ENCODE results near the gene RAB11FIP2. TPM values are rescaled to one million over a fixed set of nuclear protein-coding genes. Genes with fewer than 3 reads are reported as not detected.

The RAB11FIP2 gene
- total RNA-seq, 1 donor, result 38.7 TPM

GRCh38 chr10:118035354-118036005, 11.3 kb downstream of the RAB11FIP2 start:
- Histone ChIP-seq H3K79me2 (ENCODE audit: insufficient read depth, low read length) (peaks cover 15% of the 10 kb centered on the region), H3K4me2 (ENCODE audit: insufficient read depth, low read length) (no peak overlapping the region), H3K27ac (ENCODE audit: low read depth, low read length) (no peak overlapping the region), H3K36me3 (ENCODE audit: insufficient read depth, low read length) (peaks cover 4% of the 10 kb centered on the region), H3K4me3 (ENCODE audit: insufficient read depth, low read length) (no peak overlapping the region), H4K20me1 (ENCODE audit: insufficient read depth, low read length) (no peaks in the 10 kb centered on the region), H3K9me3 (ENCODE audit: low read depth, low read length) (no peaks in the 10 kb centered on the region), H3K27me3 (ENCODE audit: insufficient read depth, low read length) (no peaks in the 10 kb centered on the region), H2AFZ (ENCODE audit: low read length) (no peak overlapping the region), H3K4me1 (ENCODE audit: insufficient read depth, low read length) (peaks cover 12% of the 10 kb centered on the region)
- DNase-seq (ENCODE audit: insufficient read length, low spot score, missing footprints), result peak; percentile 3
- TF ChIP-seq, protein P1, sequence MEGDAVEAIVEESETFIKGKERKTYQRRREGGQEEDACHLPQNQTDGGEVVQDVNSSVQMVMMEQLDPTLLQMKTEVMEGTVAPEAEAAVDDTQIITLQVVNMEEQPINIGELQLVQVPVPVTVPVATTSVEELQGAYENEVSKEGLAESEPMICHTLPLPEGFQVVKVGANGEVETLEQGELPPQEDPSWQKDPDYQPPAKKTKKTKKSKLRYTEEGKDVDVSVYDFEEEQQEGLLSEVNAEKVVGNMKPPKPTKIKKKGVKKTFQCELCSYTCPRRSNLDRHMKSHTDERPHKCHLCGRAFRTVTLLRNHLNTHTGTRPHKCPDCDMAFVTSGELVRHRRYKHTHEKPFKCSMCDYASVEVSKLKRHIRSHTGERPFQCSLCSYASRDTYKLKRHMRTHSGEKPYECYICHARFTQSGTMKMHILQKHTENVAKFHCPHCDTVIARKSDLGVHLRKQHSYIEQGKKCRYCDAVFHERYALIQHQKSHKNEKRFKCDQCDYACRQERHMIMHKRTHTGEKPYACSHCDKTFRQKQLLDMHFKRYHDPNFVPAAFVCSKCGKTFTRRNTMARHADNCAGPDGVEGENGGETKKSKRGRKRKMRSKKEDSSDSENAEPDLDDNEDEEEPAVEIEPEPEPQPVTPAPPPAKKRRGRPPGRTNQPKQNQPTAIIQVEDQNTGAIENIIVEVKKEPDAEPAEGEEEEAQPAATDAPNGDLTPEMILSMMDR (IDR thresholded peaks at IDR 0.05; ENCODE audit: extremely low read depth, low read depth, low read length), result no peak

DNA sequence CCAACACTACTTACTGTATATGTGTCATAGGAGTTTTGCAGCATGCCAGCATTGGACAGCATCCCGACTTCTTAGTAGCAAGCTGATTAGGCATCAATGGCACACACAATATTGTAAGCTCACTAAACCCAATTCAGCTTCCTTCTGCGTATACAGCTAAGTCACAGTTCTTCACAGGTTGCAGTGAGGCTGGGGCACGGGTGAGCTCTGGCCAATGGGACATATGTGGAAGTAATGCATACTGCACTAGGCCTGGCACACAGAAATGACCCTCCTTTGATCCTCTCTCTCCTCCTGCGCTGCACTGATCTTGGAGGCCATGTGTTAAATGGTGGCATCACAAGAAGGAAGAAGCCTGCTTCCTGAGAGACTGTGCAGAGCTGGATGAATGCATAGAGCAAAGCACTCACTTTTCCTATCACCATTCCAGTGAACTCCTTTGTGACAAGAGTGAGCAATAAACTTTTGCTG, 11.9 kb downstream of the RAB11FIP2 start:
- no peak overlapping the region for H3K27ac ChIP-seq (ENCODE audit: low read depth, low read length)
- no peak overlapping the region for H2AFZ ChIP-seq (ENCODE audit: low read length)
- peaks cover 11% of the 10 kb centered on the region for H3K4me1 ChIP-seq (ENCODE audit: insufficient read depth, low read length)
- no peak overlapping the region for H3K4me2 ChIP-seq (ENCODE audit: insufficient read depth, low read length)
- H3K27me3 ChIP-seq (ENCODE audit: insufficient read depth, low read length), result no peaks in the 10 kb centered on the region
- DNase-seq (ENCODE audit: insufficient read length, low spot score, missing footprints), result no peak
- peaks cover 4% of the 10 kb centered on the region for H3K36me3 ChIP-seq (ENCODE audit: insufficient read depth, low read length)
- peaks cover 9% of the 10 kb centered on the region for H3K79me2 ChIP-seq (ENCODE audit: insufficient read depth, low read length)
- TF ChIP-seq, protein P1 (IDR thresholded peaks at IDR 0.05; ENCODE audit: extremely low read depth, low read depth, low read length), result no peak
- H4K20me1 ChIP-seq (ENCODE audit: insufficient read depth, low read length), result no peaks in the 10 kb centered on the region
- no peaks in the 10 kb centered on the region for H3K9me3 ChIP-seq (ENCODE audit: low read depth, low read length)
- no peak overlapping the region for H3K4me3 ChIP-seq (ENCODE audit: insufficient read depth, low read length)

DNA sequence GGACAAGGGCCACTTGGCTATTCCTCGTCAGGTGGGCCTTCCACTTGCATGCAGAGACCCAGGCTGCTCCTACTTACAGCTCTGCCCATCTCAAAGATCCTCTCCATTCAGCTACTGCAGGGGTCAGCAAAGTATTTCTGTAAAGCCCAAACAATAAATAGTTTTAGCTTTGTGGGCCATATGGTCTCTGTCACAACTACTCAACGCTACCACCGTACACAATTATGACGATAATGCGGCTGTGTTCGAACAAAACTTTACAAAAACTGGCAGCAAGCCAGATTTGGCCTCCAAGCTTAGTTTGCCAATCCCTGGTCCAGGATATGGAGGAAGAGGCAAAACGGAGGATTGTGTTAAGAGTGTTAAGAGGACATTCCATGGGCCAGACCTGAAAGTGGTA, 12.8 kb downstream of the RAB11FIP2 start:
- DNase-seq (ENCODE audit: insufficient read length, low spot score, missing footprints), result no peak
- H3K9me3 ChIP-seq (ENCODE audit: low read depth, low read length), result no peaks in the 10 kb centered on the region

DNA sequence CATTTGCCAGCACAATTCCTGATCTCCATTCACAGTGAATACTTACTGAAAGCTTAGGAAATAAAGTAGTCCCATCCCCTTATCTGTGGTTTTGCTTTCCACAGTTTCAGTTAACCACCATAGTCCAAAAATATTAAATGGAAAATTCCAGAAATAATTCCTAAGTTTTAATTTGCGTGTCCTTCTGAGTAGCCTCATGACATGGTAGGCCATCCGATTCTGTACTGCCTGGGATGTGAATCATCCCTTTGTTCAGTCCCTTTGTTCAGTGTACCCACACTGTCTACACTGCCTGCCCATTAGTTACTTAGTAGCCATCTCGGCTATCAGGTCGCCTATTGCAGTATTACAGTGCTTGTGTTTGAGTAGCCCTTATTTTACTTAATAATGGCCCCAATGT, 14.2 kb downstream of the RAB11FIP2 start:
- Histone ChIP-seq H4K20me1 (ENCODE audit: insufficient read depth, low read length) (no peaks in the 10 kb centered on the region), H3K4me3 (ENCODE audit: insufficient read depth, low read length) (no peak overlapping the region), H3K79me2 (ENCODE audit: insufficient read depth, low read length) (peaks cover 4% of the 10 kb centered on the region), H3K27me3 (ENCODE audit: insufficient read depth, low read length) (no peaks in the 10 kb centered on the region), H3K9me3 (ENCODE audit: low read depth, low read length) (no peaks in the 10 kb centered on the region), H3K27ac (ENCODE audit: low read depth, low read length) (no peak overlapping the region), H2AFZ (ENCODE audit: low read length) (no peak overlapping the region), H3K4me2 (ENCODE audit: insufficient read depth, low read length) (no peak overlapping the region), H3K4me1 (ENCODE audit: insufficient read depth, low read length) (peaks cover 11% of the 10 kb centered on the region), H3K36me3 (ENCODE audit: insufficient read depth, low read length) (peaks cover 4% of the 10 kb centered on the region)
- TF ChIP-seq, protein P1 (IDR thresholded peaks at IDR 0.05; ENCODE audit: extremely low read depth, low read depth, low read length), result no peak
- DNase-seq (ENCODE audit: insufficient read length, low spot score, missing footprints), result no peak

More for the DNA sequence above, 12.8 kb downstream of the RAB11FIP2 start:
- Histone ChIP-seq H2AFZ (ENCODE audit: low read length) (no peak overlapping the region), H3K4me1 (ENCODE audit: insufficient read depth, low read length) (peaks cover 11% of the 10 kb centered on the region), H3K27ac (ENCODE audit: low read depth, low read length) (no peak overlapping the region), H3K36me3 (ENCODE audit: insufficient read depth, low read length) (peaks cover 4% of the 10 kb centered on the region), H4K20me1 (ENCODE audit: insufficient read depth, low read length) (no peaks in the 10 kb centered on the region), H3K27me3 (ENCODE audit: insufficient read depth, low read length) (no peaks in the 10 kb centered on the region), H3K79me2 (ENCODE audit: insufficient read depth, low read length) (peaks cover 4% of the 10 kb centered on the region), H3K4me3 (ENCODE audit: insufficient read depth, low read length) (no peak overlapping the region), H3K4me2 (ENCODE audit: insufficient read depth, low read length) (no peak overlapping the region)
- TF ChIP-seq, protein P1 (IDR thresholded peaks at IDR 0.05; ENCODE audit: extremely low read depth, low read depth, low read length), result no peak

Measured in osteoblast (primary cell).